Muscle of arm (tissue), 12 donors: ENCODE results near the gene WNT7A. TPM values are rescaled to one million over a fixed set of nuclear protein-coding genes. Genes with fewer than 3 reads are reported as not detected.

ENCODE experiments used
- DNase-seq: peaks from one replicate; pipeline ENCODE4 v3.0.0-alpha.2; 2013
- polyA plus RNA-seq, 12 donors: library from polyadenylated mRNA; unstranded; fragments of 120-200 nt; gene quantifications; one replicate each; pipeline ENCODE4 v1.2.1, GENCODE V29; 2013; ENCODE audit not compliant: insufficient read length in 12 of 12

The WNT7A gene
- polyA plus RNA-seq, 12 donors = 0.04 to 4.5 (median 0.12) TPM; not detected in 5

DNA sequence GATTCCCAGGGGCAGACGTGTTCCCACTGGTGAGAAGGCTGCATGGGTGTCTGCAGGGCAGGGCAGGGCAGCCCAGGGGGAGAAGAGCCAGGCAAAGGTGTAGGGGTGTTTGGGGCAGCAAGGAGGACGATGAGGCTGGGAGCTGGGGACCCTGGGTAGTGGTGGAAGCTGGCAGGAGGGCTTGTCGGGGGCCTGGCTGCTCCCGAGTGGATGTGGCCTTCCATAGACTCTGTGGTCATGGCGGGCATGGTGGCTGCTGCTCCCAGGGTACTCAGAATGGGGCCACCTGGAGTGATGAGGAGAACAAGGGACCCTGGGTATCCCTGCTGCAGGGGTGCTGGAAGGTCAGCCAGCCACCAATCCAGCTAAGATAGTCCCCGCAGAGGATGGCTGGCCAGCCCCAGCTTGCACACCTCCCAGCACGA lies 107.5 kb downstream of the WNT7A start:
- DNase-seq = no peak

DNA sequence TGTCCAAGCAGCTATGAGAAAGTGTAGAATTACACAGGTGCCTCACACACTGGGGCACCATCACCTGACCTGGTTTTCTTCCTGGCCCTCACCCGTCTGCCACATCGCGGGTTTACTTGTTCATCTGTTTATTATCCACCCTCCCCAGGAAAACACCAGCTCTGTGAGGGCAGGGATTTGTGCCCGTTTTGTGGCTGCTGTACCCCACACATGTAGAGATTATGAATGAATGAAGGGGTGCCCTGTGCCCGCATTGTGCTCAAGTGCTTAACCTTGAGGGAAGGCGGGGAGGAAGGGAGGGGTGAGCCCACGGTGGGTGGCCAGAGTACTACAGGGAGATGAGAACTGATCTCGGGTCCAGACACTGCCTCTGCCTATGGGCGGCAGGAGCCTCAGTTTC lies 108.4 kb downstream of the WNT7A start:
- no peak for DNase-seq

DNA sequence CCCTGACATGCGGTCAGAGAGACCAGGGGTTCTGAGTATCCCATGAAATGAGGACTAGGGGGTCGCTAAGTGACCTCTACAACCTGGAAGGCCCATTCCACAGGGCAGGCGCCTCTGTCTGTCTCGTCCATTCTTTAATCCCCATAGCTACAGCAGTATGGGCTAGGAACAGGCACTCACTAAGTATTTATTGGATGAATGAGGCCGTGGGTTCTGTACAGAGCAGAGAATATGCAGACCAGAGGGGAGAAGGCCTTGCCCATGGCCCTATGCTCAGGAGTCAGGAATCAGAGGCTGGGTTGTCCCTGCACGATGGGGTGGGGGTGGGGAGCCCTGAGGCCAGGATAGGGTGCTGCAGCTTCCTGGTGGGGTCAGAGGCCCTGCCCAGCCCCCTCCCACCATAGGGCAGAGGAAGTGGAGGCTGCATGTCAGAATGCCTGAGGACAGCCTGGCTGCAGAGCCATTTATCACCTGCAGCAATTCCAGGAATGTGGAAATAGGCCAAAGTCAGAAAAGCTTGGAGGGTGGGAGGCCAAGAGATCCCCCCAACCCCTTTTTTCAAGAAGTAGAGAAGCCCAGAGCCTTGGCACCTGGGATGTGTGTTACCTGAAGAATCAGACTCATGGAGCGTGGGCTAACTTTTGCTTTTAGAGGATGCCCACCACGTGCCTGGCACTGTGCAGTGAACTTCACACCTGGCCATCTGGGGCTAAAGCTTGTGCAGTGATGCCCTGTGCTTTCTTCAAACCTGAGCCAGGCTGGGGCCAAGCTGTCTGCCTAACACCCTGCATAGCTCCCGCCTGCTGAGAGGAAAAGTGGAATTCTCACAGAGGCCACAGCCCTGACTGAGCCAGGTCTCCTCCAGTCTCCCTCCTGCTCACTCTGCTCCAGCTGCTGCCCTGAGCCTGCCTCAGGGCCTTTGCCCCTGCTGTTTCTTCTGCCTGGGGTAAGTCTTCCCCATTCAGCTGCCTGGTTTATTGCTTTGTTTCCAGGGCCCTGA lies 109.4 kb downstream of the WNT7A start:
- DNase-seq = no peak

DNA sequence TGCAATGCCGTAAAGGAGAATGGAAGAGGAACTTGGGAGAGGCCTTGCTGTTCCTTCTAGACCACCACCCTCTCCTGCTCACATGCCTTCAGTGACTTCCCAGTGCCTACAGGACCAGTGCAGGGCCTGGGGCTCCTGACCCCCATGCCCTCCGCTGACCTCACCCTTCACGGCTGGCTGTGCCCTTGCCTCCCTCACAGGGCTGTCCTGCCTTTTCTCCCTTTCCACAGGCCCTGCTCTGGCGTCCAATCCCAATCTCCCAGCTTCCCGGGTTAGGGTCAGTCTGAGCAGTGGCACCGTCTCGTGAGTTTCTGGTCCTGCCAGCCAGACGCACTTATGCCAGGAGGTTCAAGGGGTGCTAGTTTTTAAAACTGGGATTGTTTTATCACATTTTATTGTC lies 110.4 kb downstream of the WNT7A start:
- DNase-seq = no peak

DNA sequence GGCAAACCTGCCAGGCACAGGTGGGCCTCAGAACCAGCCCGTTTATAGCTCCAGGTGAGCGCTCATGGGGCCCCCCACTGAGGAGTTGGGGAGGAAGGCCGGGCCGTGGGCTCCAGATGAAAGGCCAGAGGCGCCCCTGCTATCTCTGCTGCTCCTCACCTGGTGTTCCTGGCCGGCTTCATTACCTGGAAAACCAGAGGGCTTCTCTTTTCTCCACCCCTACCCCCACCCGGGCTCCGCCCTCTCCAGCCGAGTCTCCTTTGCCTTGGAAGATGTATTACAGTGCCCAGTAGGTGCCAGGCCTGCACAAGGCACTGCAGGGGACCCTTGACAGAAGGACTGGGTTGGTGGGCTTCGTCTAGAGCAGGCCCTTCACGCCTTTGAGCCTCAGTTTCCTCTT lies 111.4 kb downstream of the WNT7A start:
- DNase-seq = no peak

DNA sequence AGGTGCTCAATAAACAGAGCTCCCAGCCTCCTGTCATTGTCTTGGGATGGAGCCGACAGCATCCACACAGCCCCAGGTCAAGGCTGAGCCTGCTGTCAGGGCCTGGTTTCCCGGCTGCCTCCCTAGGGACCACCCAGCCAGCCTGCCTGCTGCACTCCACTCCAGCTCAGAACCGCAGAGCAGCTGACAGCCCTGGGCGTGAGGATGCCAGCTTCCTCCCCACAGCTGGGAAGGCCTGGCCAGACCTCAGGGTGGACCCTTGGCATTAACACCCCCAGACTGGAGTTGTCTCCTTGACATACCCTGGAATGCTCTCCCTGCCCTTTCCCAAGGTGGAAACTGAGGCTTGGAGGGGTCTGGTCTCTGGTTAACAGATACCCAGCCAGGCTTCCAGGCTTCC lies 112.0 kb downstream of the WNT7A start:
- DNase-seq = no peak

DNA sequence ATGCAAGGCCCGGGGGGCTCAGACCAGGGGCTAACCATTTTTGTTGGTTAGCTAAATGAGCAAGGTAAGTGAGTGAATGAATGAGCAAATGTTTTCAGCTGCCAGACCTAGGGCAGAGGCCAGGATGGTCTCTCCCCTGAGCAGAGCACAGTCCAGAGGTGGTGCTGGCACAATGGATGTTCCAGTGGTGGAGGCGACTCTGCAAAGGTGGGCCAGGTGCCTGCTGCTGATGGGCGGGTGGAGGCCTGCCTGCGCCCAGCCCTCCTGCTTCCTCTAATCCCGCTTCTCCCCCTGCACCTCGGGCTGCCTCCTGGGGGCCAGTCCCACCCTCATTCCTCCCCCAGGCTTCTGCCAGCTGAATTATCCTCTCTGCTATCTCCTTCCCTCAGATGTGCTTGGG lies 112.8 kb downstream of the WNT7A start:
- DNase-seq = no peak

Other genes with a start within 250 kb of the WNT7A start
- gene CHCHD4, start 244.8 kb upstream of the WNT7A start, polyA plus RNA-seq = 10 to 100 TPM in 10 of 12 donors, not detected in 2; 10.5 to 15.8 (median 14.5) TPM
- 10 to 100 TPM in 11 of 12 donors, not detected in 1; 45.3 to 86.0 (median 59.5) TPM for gene TMEM43, start 245.0 kb upstream of the WNT7A start, polyA plus RNA-seq